Body of pancreas (tissue), 4 donors: ENCODE results near the gene CCDC50. TPM values are rescaled to one million over a fixed set of nuclear protein-coding genes. Genes with fewer than 3 reads are reported as not detected.

Source experiments
- ATAC-seq: fragments of 150-250 bp; one replicate; pipeline ENCODE4 v1.9.1; 2016
- DNase-seq, 4 donors: peaks; one replicate each; pipeline ENCODE4 v3.0.0-alpha.2; 2019
- H3K27ac ChIP-seq, 4 donors: fragments of 200-600 bp; sonication (generic); 1 replicate in 3 of 4; 2 replicates in 1 of 4; pipeline versions ENCODE4 v1.5.1 to v1.6.1; 2016 to 2019; ENCODE audit warnings: mild to moderate bottlenecking in 1 of 4, mixed read lengths in 1 of 4, moderate library complexity in 1 of 4
- H3K27me3 ChIP-seq, 2 donors: fragments of 200-600 bp; sonication (generic); one replicate each; pipeline ENCODE4 v1.6.0; 2016; ENCODE audit warnings: mild to moderate bottlenecking in 1 of 2
- H3K36me3 ChIP-seq, 2 donors: fragments of 200-600 bp; sonication (generic); replicated peaks in 1 of 2; 2 replicates each; pipeline ENCODE4 v1.5.1; 2016; ENCODE audit warnings: low read depth in 2 of 2; ENCODE audit not compliant: insufficient read depth in 1 of 2
- H3K4me1 ChIP-seq: fragments of 200-600 bp; sonication (generic); one replicate; pipeline ENCODE4 v1.6.0; 2016
- H3K4me3 ChIP-seq, 2 donors: fragments of 200-600 bp; sonication (generic); 1 replicate in 1 of 2; 2 replicates in 1 of 2; pipeline ENCODE4 v1.5.1; 2016 to 2019
- H3K9me3 ChIP-seq, 3 donors: fragments of 200-600 bp; sonication (generic); 1 replicate in 2 of 3; 2 replicates in 1 of 3; pipeline ENCODE4 v1.5.1; 2016
- POLR2A ChIP-seq, 3 donors: fragments of 450-650 bp; IDR thresholded peaks; one replicate each; pipeline ENCODE4 v1.6.1; 2016; ENCODE audit warnings: antibody characterized with exemption in 3 of 3, mild to moderate bottlenecking in 2 of 3
- WGBS, 2 donors: methylation state at CpG; one replicate each; pipeline ENCODE4 v1.1.5; 2017; 5-methylcytosine and 5-hydroxymethylcytosine counted together
- intact Hi-C: fragments of 100-400 bp; cut with DNase I; formaldehyde crosslinking; loops from one replicate; pipeline ENCODE4 v1.15.1; 2023
- total RNA-seq, 2 donors: library from RNA; depleted of rRNA; stranded (reverse); fragments of >200 nt; gene quantifications; one replicate each; pipeline ENCODE4 v1.1.0, GENCODE V29; 2016
- TF ChIP-seq, protein P1 (sequence below), 7 experiments: fragments of 450-650 bp in 4 of 7; fragments of 200-600 bp in 3 of 7; sonication (generic) in 3 of 7; IDR thresholded peaks; one replicate each; pipeline ENCODE4 v1.5.1; 2016 to 2019; ENCODE audit warnings: antibody characterized with exemption in 7 of 7

CCDC50 gene
- total RNA-seq, 2 donors from 2014 or later = 51.1 to 89.3 TPM

DNA sequence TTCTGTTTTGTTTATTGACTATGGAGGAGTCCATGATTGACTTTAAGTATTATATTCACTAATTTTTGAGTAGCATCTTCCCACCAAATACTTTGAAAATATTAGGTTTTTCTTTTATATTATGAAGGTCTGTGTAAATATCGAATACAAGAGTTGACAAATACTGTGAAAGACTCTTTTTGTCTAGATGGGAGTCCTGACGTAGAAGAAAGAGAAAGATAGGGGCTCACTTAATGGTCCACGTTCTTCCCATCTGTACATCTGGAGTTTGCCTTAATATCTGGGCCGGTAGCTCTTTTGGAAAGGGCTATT lies 8.9 kb downstream of the CCDC50 start:
- TF ChIP-seq, protein P1, sequence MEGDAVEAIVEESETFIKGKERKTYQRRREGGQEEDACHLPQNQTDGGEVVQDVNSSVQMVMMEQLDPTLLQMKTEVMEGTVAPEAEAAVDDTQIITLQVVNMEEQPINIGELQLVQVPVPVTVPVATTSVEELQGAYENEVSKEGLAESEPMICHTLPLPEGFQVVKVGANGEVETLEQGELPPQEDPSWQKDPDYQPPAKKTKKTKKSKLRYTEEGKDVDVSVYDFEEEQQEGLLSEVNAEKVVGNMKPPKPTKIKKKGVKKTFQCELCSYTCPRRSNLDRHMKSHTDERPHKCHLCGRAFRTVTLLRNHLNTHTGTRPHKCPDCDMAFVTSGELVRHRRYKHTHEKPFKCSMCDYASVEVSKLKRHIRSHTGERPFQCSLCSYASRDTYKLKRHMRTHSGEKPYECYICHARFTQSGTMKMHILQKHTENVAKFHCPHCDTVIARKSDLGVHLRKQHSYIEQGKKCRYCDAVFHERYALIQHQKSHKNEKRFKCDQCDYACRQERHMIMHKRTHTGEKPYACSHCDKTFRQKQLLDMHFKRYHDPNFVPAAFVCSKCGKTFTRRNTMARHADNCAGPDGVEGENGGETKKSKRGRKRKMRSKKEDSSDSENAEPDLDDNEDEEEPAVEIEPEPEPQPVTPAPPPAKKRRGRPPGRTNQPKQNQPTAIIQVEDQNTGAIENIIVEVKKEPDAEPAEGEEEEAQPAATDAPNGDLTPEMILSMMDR (IDR thresholded peaks at IDR 0.05) = no peak
- no peak for TF ChIP-seq POLR2A (IDR thresholded peaks at IDR 0.05)
- Histone ChIP-seq H3K27ac (no peak overlapping the region), H3K4me3 (no peak overlapping the region), H3K27me3 (no peaks in the 10 kb centered on the region), H3K9me3 (no peaks in the 10 kb centered on the region), H3K36me3 (no peaks in the 10 kb centered on the region), H3K4me1 (peaks cover 52% of the 10 kb centered on the region)
- 91 to 95% methylated on average over 4 of the region's 4 CpGs for WGBS, 2 donors
- no peak for ATAC-seq
- intact Hi-C loops = no loop called here
- DNase-seq = no peak

DNA sequence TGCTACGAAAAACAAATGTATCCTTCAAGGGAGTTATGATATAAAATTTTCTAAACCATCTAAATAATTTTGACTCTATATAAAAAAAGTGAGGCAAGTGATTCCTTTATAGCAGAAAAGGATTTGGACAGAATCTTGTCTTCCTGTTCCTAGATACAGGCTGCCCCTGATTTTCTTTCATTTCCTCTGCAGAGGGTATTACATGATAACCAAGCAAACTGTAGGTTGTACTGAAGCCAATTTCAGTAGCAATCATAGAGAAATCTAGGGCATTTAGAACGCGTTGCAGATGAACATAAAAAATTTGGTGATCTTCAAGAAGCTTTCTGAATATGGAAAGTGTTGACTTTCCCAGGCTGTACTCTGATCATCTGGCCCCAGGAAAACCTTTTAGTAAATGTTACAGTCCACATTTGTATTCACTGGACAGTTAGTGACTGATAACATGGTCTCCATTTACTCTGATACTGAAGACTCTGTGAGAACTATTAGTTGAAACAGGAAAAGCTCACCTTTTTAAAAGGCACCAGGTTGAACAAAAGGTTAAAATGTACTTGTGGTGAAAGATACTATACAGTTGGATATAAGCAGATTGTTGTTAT lies 10.2 kb downstream of the CCDC50 start:
- WGBS, 2 donors = 67 to 73% methylated on average over 3 of the region's 3 CpGs
- peaks cover 52% of the 10 kb centered on the region for H3K4me1 ChIP-seq
- ATAC-seq (no peak), DNase-seq (no peak)
- H3K27ac ChIP-seq = no peak overlapping the region
- TF ChIP-seq POLR2A (IDR thresholded peaks at IDR 0.05) = no peak
- TF ChIP-seq, protein P1 (IDR thresholded peaks at IDR 0.05) = no peak
- H3K27me3 ChIP-seq = no peaks in the 10 kb centered on the region
- no peaks in the 10 kb centered on the region for H3K9me3 ChIP-seq
- H3K36me3 ChIP-seq = no peaks in the 10 kb centered on the region
- H3K4me3 ChIP-seq = no peak overlapping the region
- intact Hi-C loops = no loop called here

DNA sequence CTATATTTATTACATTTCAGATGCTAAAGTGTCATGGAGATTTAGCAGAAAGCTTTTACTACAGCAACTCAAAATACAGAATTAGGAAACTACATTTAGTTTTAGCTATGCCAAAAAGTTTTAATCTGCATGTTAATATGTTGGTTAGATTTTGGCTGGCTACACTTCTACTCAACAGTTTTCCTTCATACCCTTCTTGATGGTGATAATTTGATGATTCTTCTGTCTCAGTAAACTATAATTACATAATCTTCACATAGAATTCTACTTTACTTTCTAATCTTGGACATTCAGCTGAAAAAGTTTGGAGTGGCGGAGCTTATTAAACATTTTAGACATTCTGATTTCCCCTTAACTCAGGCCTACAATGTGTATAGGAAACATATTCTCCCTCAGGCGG lies 11.2 kb downstream of the CCDC50 start:
- H3K36me3 ChIP-seq = no peaks in the 10 kb centered on the region
- ATAC-seq (no peak), DNase-seq (no peak)
- H3K4me3 ChIP-seq = no peak overlapping the region
- WGBS, 2 donors = 92 to 96% methylated on average over 2 of the region's 2 CpGs
- H3K27me3 ChIP-seq = no peaks in the 10 kb centered on the region
- no peak overlapping the region for H3K27ac ChIP-seq
- peaks cover 52% of the 10 kb centered on the region for H3K4me1 ChIP-seq
- TF ChIP-seq POLR2A (IDR thresholded peaks at IDR 0.05) = no peak
- TF ChIP-seq, protein P1 (IDR thresholded peaks at IDR 0.05) = no peak
- intact Hi-C loops = no loop called here
- H3K9me3 ChIP-seq = no peaks in the 10 kb centered on the region

DNA sequence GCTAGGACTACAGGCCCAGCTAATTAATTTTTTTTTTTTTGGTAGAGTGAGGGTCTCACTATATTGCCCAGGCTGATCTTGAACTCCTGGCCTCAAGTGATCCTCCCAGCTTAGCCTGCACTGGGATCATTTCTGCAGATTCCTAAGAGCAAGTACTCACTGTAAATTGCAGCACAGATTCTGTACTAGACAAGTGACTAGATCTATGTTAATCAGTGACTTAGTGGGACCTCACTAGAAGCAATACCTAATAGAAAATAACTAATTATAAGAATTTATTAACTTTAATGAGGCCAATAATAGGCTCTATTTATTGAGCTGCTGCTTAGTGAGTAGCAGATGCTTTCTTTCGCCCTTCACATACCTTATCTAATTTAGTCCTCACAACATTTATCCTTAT lies 11.8 kb downstream of the CCDC50 start:
- peaks cover 52% of the 10 kb centered on the region for H3K4me1 ChIP-seq
- TF ChIP-seq, protein P1 (IDR thresholded peaks at IDR 0.05) = no peak
- TF ChIP-seq POLR2A (IDR thresholded peaks at IDR 0.05) = no peak
- intact Hi-C loops = no loop called here
- no peak for ATAC-seq
- DNase-seq = no peak
- H3K36me3 ChIP-seq = no peaks in the 10 kb centered on the region
- 76 to 86% methylated on average over 1 of the region's 1 CpG for WGBS, 2 donors
- no peak overlapping the region for H3K27ac ChIP-seq
- H3K4me3 ChIP-seq = no peak overlapping the region
- no peaks in the 10 kb centered on the region for H3K27me3 ChIP-seq
- no peaks in the 10 kb centered on the region for H3K9me3 ChIP-seq

DNA sequence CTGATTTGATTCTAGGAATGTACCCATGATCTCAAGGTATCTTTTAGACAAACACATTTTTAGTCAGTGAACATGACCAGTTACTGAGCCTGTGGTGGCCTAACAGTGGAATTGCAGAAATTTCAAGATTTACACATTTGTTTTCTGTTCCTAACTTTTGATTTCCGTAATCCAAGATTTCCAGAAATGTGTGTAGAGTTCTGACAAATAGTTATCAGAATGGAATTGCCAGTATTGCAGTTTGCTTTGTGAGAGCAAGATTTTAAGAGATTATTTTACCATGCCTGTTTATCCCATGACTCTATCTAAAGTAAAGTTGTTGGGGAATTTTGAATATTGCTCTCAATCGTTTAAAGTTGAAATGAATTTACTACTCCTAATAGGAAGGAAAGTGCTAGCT lies 12.8 kb downstream of the CCDC50 start:
- TF ChIP-seq, protein P1 (IDR thresholded peaks at IDR 0.05) = no peak
- TF ChIP-seq POLR2A (IDR thresholded peaks at IDR 0.05) = no peak
- Histone ChIP-seq H3K36me3 (no peaks in the 10 kb centered on the region), H3K27me3 (no peaks in the 10 kb centered on the region), H3K9me3 (no peaks in the 10 kb centered on the region), H3K27ac (no peak overlapping the region), H3K4me3 (no peak overlapping the region), H3K4me1 (peaks cover 56% of the 10 kb centered on the region)
- intact Hi-C loops = no loop called here
- 44 to 47% methylated on average over 2 of the region's 2 CpGs for WGBS, 2 donors
- DNase-seq (no peak), ATAC-seq (no peak)
